IMR-90 (cell line): ENCODE data around the gene KCNQ1. TPM values are rescaled to one million over a fixed set of nuclear protein-coding genes. Genes with fewer than 3 reads are reported as not detected.

Source experiments
- ATAC-seq: fragments of 200-7000 bp; cut with Tn5 transposase; 2 replicates; pipeline ENCODE4 v1.9.1; 2020; ENCODE audit warnings: low read depth, mild to moderate bottlenecking, moderate library complexity
- BruUV-seq: library from RNA; stranded (reverse); fragments of 400-500 nt; replicated peaks from 2 replicates; lab custom pipeline; 2021; lab: Mats Ljungman, UMichigan
- CTCF ChIA-PET: fragments of 300-600 bp; formaldehyde crosslinking; extraction: SDS; loops from one replicate; lab custom pipeline; 2021; ENCODE audit warnings: antibody characterized with exemption; lab: Yijun Ruan, JAX
- POLR2A ChIA-PET: fragments of 300-600 bp; sonication (Branson Sonifier 250); formaldehyde crosslinking; loops from one replicate; lab custom pipeline; 2022; ENCODE audit warnings: antibody characterized with exemption; ENCODE audit not compliant: unreplicated experiment; lab: Charles Lee
- DNase-seq: peaks from one replicate; pipeline ENCODE4 v3.0.0; 2013
- H2AFZ ChIP-seq: replicated peaks from 2 replicates; pipeline ENCODE3; 2013; ENCODE audit warnings: low read length, mild to moderate bottlenecking; ENCODE audit not compliant: poor library complexity
- H2AK5ac ChIP-seq: 2 replicates; pipeline ENCODE4 v1.6.1; 2013; ENCODE audit warnings: low read depth, low read length, inconsistent platforms
- H2AK9ac ChIP-seq: replicated peaks from 2 replicates; pipeline ENCODE3; 2013; ENCODE audit warnings: mild to moderate bottlenecking, low read depth, low read length, moderate library complexity; ENCODE audit not compliant: poor library complexity
- H2BK120ac ChIP-seq: 2 replicates; pipeline ENCODE4 v1.6.1; 2013; ENCODE audit warnings: low read depth, low read length, inconsistent platforms
- H2BK15ac ChIP-seq: 3 replicates; pipeline ENCODE4 v1.6.1; 2013; ENCODE audit warnings: low read depth, low read length, inconsistent platforms
- H2BK20ac ChIP-seq: 2 replicates; pipeline ENCODE4 v1.6.1; 2013; ENCODE audit warnings: low read depth, mild to moderate bottlenecking, inconsistent platforms, low read length, moderate library complexity
- H2BK5ac ChIP-seq: 2 replicates; pipeline ENCODE4 v1.6.1; 2013; ENCODE audit warnings: mild to moderate bottlenecking, low read depth, low read length, inconsistent platforms; ENCODE audit not compliant: poor library complexity, severe bottlenecking
- H3K14ac ChIP-seq: replicated peaks from 2 replicates; pipeline ENCODE4 v1.6.1; 2013; ENCODE audit warnings: low read depth, low read length, inconsistent platforms
- H3K18ac ChIP-seq: 2 replicates; pipeline ENCODE4 v1.6.1; 2013; ENCODE audit warnings: low read depth, low read length, control low read depth
- H3K23ac ChIP-seq: 2 replicates; pipeline ENCODE4 v1.6.1; 2013; ENCODE audit warnings: low read depth, low read length, inconsistent platforms
- H3K27ac ChIP-seq: 2 replicates; pipeline ENCODE4 v1.5.1; 2013; ENCODE audit warnings: mild to moderate bottlenecking, control low read depth, low read length; ENCODE audit not compliant: insufficient read depth
- H3K27me3 ChIP-seq: 2 replicates; pipeline ENCODE4 v1.6.1; 2013; ENCODE audit warnings: low read length; ENCODE audit not compliant: control insufficient read depth, insufficient read depth
- H3K36me3 ChIP-seq: 2 replicates; pipeline ENCODE4 v1.6.1; 2013; ENCODE audit warnings: low read length, mixed read lengths; ENCODE audit not compliant: control insufficient read depth, insufficient read depth
- H3K4ac ChIP-seq: 2 replicates; pipeline ENCODE4 v1.6.1; 2013; ENCODE audit warnings: low read depth, low read length, inconsistent platforms
- H3K4me1 ChIP-seq: 2 replicates; pipeline ENCODE4 v1.6.1; 2013; ENCODE audit warnings: low read length, mixed read lengths; ENCODE audit not compliant: control insufficient read depth, insufficient read depth
- H3K4me2 ChIP-seq: 2 replicates; pipeline ENCODE4 v1.6.1; 2013; ENCODE audit warnings: low read depth, mild to moderate bottlenecking, control low read depth, low read length, moderate library complexity
- H3K4me3 ChIP-seq: 2 replicates; pipeline ENCODE4 v1.5.1; 2013; ENCODE audit warnings: low read depth, mild to moderate bottlenecking, control low read depth, low read length, moderate library complexity; ENCODE audit not compliant: insufficient read depth
- H3K56ac ChIP-seq: 2 replicates; pipeline ENCODE4 v1.6.1; 2013; ENCODE audit warnings: low read length, inconsistent platforms; ENCODE audit not compliant: insufficient read depth; ENCODE audit errors: extremely low read depth
- H3K79me1 ChIP-seq, 2 experiments: 2 replicates each; pipeline ENCODE4 v1.6.1; 2013; ENCODE audit warnings: low read length in 2 of 2, inconsistent platforms in 1 of 2, low read depth in 1 of 2
- H3K9ac ChIP-seq: 2 replicates; pipeline ENCODE4 v1.6.1; 2013; ENCODE audit warnings: low read depth, low read length, control low read depth
- H3K9me1 ChIP-seq: 2 replicates; pipeline ENCODE4 v1.6.1; 2013; ENCODE audit warnings: low read length, inconsistent platforms; ENCODE audit not compliant: insufficient read depth
- H3K9me3 ChIP-seq: 2 replicates; pipeline ENCODE4 v1.6.1; 2013; ENCODE audit warnings: low read length; ENCODE audit not compliant: control insufficient read depth, insufficient read depth
- H4K20me1 ChIP-seq: 2 replicates; pipeline ENCODE4 v1.6.1; 2013; ENCODE audit warnings: low read length, inconsistent platforms; ENCODE audit not compliant: insufficient read depth
- H4K5ac ChIP-seq: 2 replicates; pipeline ENCODE4 v1.6.1; 2013; ENCODE audit warnings: mild to moderate bottlenecking, low read depth, low read length, control low read depth
- H4K8ac ChIP-seq, 2 experiments: 2 replicates each; pipeline ENCODE4 v1.6.1; 2013; ENCODE audit warnings: low read depth in 2 of 2, low read length in 2 of 2, control low read depth in 1 of 2, inconsistent platforms in 1 of 2
- H4K91ac ChIP-seq: 2 replicates; pipeline ENCODE4 v1.6.1; 2013; ENCODE audit warnings: low read depth, low read length, inconsistent platforms; ENCODE audit not compliant: insufficient read depth
- CHD1 ChIP-seq: IDR thresholded peaks from 2 replicates; pipeline ENCODE4 v1.6.1; 2012; ENCODE audit warnings: low read depth, low read length, improper control_type of control experiment
- FOS ChIP-seq: fragments of 150-350 bp; IDR thresholded peaks from 2 replicates; pipeline ENCODE4 v1.6.1; 2016; ENCODE audit warnings: low read depth, low read length
- NFE2L2 ChIP-seq: fragments of 150-350 bp; IDR thresholded peaks from 2 replicates; pipeline ENCODE4 v1.6.1; 2016; ENCODE audit warnings: low read depth, mild to moderate bottlenecking, low read length
- RAD21 ChIP-seq: IDR thresholded peaks from 2 replicates; pipeline ENCODE4 v1.6.1; 2012; ENCODE audit warnings: low read length, improper control_type of control experiment
- WGBS, 2 experiments: methylation state at CpG; one replicate each; pipeline versions ENCODE4 v1.1.5 to v1.1.7; 2013; ENCODE audit warnings: missing lambda C conversion rate in 2 of 2; ENCODE audit not compliant: insufficient read length in 1 of 2; ENCODE audit errors: extremely low coverage in 2 of 2; 5-methylcytosine and 5-hydroxymethylcytosine counted together
- dilution Hi-C: fragments of 300-500 bp; cut with HindIII; formaldehyde crosslinking; loops from one replicate; pipeline ENCODE4 v1.14.3; 2018; ENCODE audit warnings: low sequenced_read_pairs; ENCODE audit not compliant: unreplicated experiment
- in situ Hi-C: fragments of 300-500 bp; cut with MboI; formaldehyde crosslinking; loops from 3 replicates; pipeline ENCODE4 v1.14.3; 2019; ENCODE audit warnings: low sequenced_read_pairs, inconsistent platforms, mixed read lengths
- intact Hi-C: fragments of 100-400 bp; cut with micrococcal nuclease; formaldehyde crosslinking; loops from 2 replicates; pipeline ENCODE4 v1.10.0; 2022
- polyA plus RNA-seq, 3 experiments: library from polyadenylated mRNA; depleted of rRNA; stranded (reverse); fragments of >200 nt; gene quantifications; 2 replicates each; pipeline ENCODE4 v1.2.3, GENCODE V29; 2012; ENCODE audit warnings: low replicate concordance in 1 of 3
- total RNA-seq: library from RNA; depleted of rRNA; stranded (reverse); fragments of >200 nt; gene quantifications from 2 replicates; pipeline ENCODE4 v1.2.3, GENCODE V29; 2012

Gene KCNQ1
- total and polyA plus RNA-seq, 2 of the 4 experiments (the other 2 are of a cell fraction), result 0.07 TPM; not detected in 1

DNA sequence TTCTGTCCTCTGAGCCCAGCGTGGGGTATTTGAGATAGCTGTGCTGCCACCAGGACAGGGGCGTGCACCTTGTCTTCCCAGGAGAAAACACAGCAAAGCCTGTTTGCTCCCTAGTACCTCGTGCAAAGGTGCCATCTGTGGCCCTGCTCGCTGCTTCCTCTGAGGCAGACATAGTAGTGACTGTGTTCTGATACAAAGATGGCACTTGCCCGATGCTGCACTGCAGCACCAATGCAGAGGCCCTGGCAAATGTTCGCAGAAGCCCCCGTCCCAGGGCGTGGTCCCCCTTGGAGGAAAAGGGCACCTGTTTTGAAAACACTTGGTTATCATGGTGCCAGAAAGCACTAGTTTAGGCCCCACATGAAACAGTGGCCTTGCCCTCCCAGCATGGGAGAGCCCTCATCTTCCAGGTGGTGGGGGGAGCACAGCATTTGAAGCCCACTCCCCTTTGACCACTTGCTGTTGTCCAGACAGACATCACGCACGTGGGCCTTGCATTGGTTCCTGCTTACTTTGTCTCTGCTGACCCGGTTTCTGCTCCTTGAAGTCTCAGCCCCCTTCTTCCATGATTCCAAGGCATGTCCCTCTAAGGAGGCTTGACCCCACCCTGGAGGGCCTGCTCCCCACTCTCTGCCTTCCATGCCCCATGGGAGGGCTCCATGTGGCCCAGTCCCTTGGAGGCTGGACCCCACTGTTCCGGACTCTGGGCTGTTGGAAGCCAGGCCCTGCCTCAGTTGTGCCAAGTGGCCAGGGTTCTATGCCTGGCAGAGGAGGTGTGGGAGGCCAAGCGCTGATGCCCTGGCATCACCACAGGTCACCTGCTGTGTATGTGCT is 145.5 kb downstream of the KCNQ1 start:
- intact Hi-C loops (no loop called here), in situ Hi-C loops (no loop called here), dilution Hi-C loops (no loop called here)
- no peak overlapping the region for H3K4me2 ChIP-seq
- no peak overlapping the region for H3K14ac ChIP-seq
- no peak overlapping the region for H3K27ac ChIP-seq
- H2AK9ac ChIP-seq, result no peak overlapping the region
- H2BK120ac ChIP-seq, result no peak overlapping the region
- TF ChIP-seq CHD1 (no peak), RAD21 (no peak), FOS (no peak), NFE2L2 (no peak)
- ChIA-PET POLR2A (no interaction called here), CTCF (no interaction called here)
- no peak overlapping the region for H4K5ac ChIP-seq
- no peak overlapping the region for H3K56ac ChIP-seq
- BruUV-seq, result no TSS peak
- H3K9me3 ChIP-seq, result peaks cover 3% of the 10 kb centered on the region
- H3K4me3 ChIP-seq, result no peak overlapping the region
- H3K79me1 ChIP-seq, result no peaks in the 10 kb centered on the region
- no peaks in the 10 kb centered on the region for H3K4me1 ChIP-seq
- H4K91ac ChIP-seq, result no peak overlapping the region
- WGBS, 2 experiments, result 63% methylated on average over 3 of the region's 13 CpGs; no CpG with 5 or more reads in 1 of the 2 experiments
- no peak overlapping the region for H2BK5ac ChIP-seq
- H2BK20ac ChIP-seq, result no peak overlapping the region
- H4K8ac ChIP-seq, result no peak overlapping the region
- H3K9me1 ChIP-seq, result no peaks in the 10 kb centered on the region
- DNase-seq, result no peak
- no peaks in the 10 kb centered on the region for H4K20me1 ChIP-seq
- no peak overlapping the region for H2BK15ac ChIP-seq
- H2AFZ ChIP-seq, result no peak overlapping the region
- no peak overlapping the region for H3K9ac ChIP-seq
- no peak for ATAC-seq
- H3K18ac ChIP-seq, result no peak overlapping the region
- no peak overlapping the region for H2AK5ac ChIP-seq
- H3K4ac ChIP-seq, result no peak overlapping the region
- H3K27me3 ChIP-seq, result peaks cover 26% of the 10 kb centered on the region; the same call in 1 of the 2 replicates
- no peak overlapping the region for H3K23ac ChIP-seq
- H3K36me3 ChIP-seq, result no peaks in the 10 kb centered on the region
